DOHH2 (cell line): ENCODE measurements around the gene GRIK2.

ENCODE experiments used
- H3F3A ChIP-seq: fragments of 200-600 bp; sonication (generic), shearing (Covaris generic); 2 replicates; pipeline ENCODE4 v1.6.0; 2016; ENCODE audit warnings: antibody characterized with exemption, mild to moderate bottlenecking; ENCODE audit not compliant: control insufficient read depth, insufficient read depth
- H3K27ac ChIP-seq: fragments of 200-600 bp; sonication (generic); 2 replicates; pipeline ENCODE4 v1.5.1; 2014; ENCODE audit warnings: low read depth, mild to moderate bottlenecking, low read length, moderate library complexity
- H3K27me3 ChIP-seq: fragments of 200-600 bp; sonication (generic); 2 replicates; pipeline ENCODE4 v1.6.1; 2014; ENCODE audit warnings: mild to moderate bottlenecking, low read length, mixed read lengths; ENCODE audit not compliant: control insufficient read depth
- H3K36me3 ChIP-seq: fragments of 200-600 bp; sonication (generic); 2 replicates; pipeline ENCODE4 v1.6.1; 2014; ENCODE audit warnings: mild to moderate bottlenecking, low read length, moderate library complexity, mixed read lengths; ENCODE audit not compliant: control insufficient read depth
- H3K4me1 ChIP-seq: fragments of 200-600 bp; sonication (generic); 2 replicates; pipeline ENCODE4 v1.6.1; 2014; ENCODE audit warnings: mild to moderate bottlenecking, low read length, mixed read lengths; ENCODE audit not compliant: control insufficient read depth
- H3K4me2 ChIP-seq: fragments of 200-600 bp; sonication (generic); 2 replicates; pipeline ENCODE4 v1.6.0; 2014; ENCODE audit warnings: mild to moderate bottlenecking, low read length, moderate library complexity
- H3K4me3 ChIP-seq: fragments of 200-600 bp; sonication (generic); 2 replicates; pipeline ENCODE4 v1.5.1; 2014; ENCODE audit warnings: mild to moderate bottlenecking, low read length, mixed read lengths
- H3K79me2 ChIP-seq: fragments of 200-600 bp; sonication (generic); 2 replicates; pipeline ENCODE4 v1.6.1; 2014; ENCODE audit warnings: mild to moderate bottlenecking, low read length, mixed read lengths; ENCODE audit not compliant: control insufficient read depth
- H3K9me2 ChIP-seq: fragments of 200-600 bp; sonication (generic); replicated peaks from 2 replicates; pipeline ENCODE4 v1.6.1; 2014; ENCODE audit warnings: mild to moderate bottlenecking, low read length, mixed read lengths; ENCODE audit not compliant: control insufficient read depth
- H3K9me3 ChIP-seq: fragments of 200-600 bp; sonication (generic); 2 replicates; pipeline ENCODE4 v1.6.1; 2014; ENCODE audit warnings: antibody characterized with exemption, low read length, mixed read lengths; ENCODE audit not compliant: control insufficient read depth, insufficient read depth
- H4K20me1 ChIP-seq: fragments of 200-600 bp; sonication (generic); 2 replicates; pipeline ENCODE4 v1.6.0; 2014; ENCODE audit warnings: low read depth, mild to moderate bottlenecking, antibody characterized with exemption, low read length, moderate library complexity; ENCODE audit not compliant: control insufficient read depth, insufficient read depth
- CTCF ChIP-seq: fragments of 200-600 bp; sonication (generic); IDR thresholded peaks from one replicate; pipeline ENCODE4 v1.5.1; 2014; ENCODE audit warnings: antibody characterized with exemption, mild to moderate bottlenecking, low read depth, low read length; ENCODE audit not compliant: poor library complexity, severe bottlenecking
- EZH2phosphoT487 ChIP-seq: fragments of 200-600 bp; sonication (generic); IDR thresholded peaks from 2 replicates; pipeline ENCODE4 v1.6.1; 2017; ENCODE audit warnings: borderline replicate concordance, mild to moderate bottlenecking, antibody characterized with exemption, low read length, moderate library complexity, mixed read lengths

The GRIK2 gene

GRCh38 chr6:101918471-101918870 lies 525.0 kb downstream of the GRIK2 start:
- TF ChIP-seq CTCF: no peak
- no peak for TF ChIP-seq EZH2phosphoT487
- no peaks in the 10 kb centered on the region for H3F3A ChIP-seq
- H3K27ac ChIP-seq: no peak overlapping the region

GRCh38 chr6:101921829-101922450 lies 528.4 kb downstream of the GRIK2 start:
- no peaks in the 10 kb centered on the region for H3K9me3 ChIP-seq
- H3K27me3 ChIP-seq: no peaks in the 10 kb centered on the region
- H3K4me2 ChIP-seq: no peak overlapping the region
- no peaks in the 10 kb centered on the region for H4K20me1 ChIP-seq
- no peaks in the 10 kb centered on the region for H3K4me1 ChIP-seq
- no peaks in the 10 kb centered on the region for H3K9me2 ChIP-seq
- H3F3A ChIP-seq: no peaks in the 10 kb centered on the region
- H3K27ac ChIP-seq: no peak overlapping the region
- H3K79me2 ChIP-seq: no peaks in the 10 kb centered on the region
- no peak for TF ChIP-seq EZH2phosphoT487
- TF ChIP-seq CTCF: no peak
- H3K36me3 ChIP-seq: no peaks in the 10 kb centered on the region
- H3K4me3 ChIP-seq: no peak overlapping the region

More at GRCh38 chr6:101918471-101918870, 525.0 kb downstream of the GRIK2 start:
- H3K9me3 ChIP-seq: no peaks in the 10 kb centered on the region
- no peaks in the 10 kb centered on the region for H3K79me2 ChIP-seq
- H3K36me3 ChIP-seq: no peaks in the 10 kb centered on the region
- no peaks in the 10 kb centered on the region for H3K9me2 ChIP-seq
- no peaks in the 10 kb centered on the region for H4K20me1 ChIP-seq
- no peak overlapping the region for H3K4me2 ChIP-seq
- H3K27me3 ChIP-seq: no peaks in the 10 kb centered on the region
- H3K4me1 ChIP-seq: no peaks in the 10 kb centered on the region
- no peak overlapping the region for H3K4me3 ChIP-seq

- Histone ChIP-seq H3K9me2 (no peaks in the 10 kb centered on the region), H3K9me3 (no peaks in the 10 kb centered on the region), H3K27me3 (no peaks in the 10 kb centered on the region), H3K4me2 (no peak overlapping the region), H3K4me3 (no peak overlapping the region), H3K36me3 (no peaks in the 10 kb centered on the region), H3K27ac (no peak overlapping the region), H3K4me1 (no peaks in the 10 kb centered on the region), H4K20me1 (no peaks in the 10 kb centered on the region), H3F3A (no peaks in the 10 kb centered on the region), H3K79me2 (no peaks in the 10 kb centered on the region)
- TF ChIP-seq CTCF (no peak), EZH2phosphoT487 (no peak)
Measured at GRCh38 chr6:101926149-101926925, 532.8 kb downstream of the GRIK2 start.
